ENCODE data around the gene CHD2. TPM values are rescaled to one million over a fixed set of nuclear protein-coding genes. Genes with fewer than 3 reads are reported as not detected.
A peak's percentile ranks its signal among the peaks of the same experiment; 100 is the strongest.

The CHD2 gene
- total RNA-seq, 1 donor from 2014 or later = 92.3 TPM

DNA sequence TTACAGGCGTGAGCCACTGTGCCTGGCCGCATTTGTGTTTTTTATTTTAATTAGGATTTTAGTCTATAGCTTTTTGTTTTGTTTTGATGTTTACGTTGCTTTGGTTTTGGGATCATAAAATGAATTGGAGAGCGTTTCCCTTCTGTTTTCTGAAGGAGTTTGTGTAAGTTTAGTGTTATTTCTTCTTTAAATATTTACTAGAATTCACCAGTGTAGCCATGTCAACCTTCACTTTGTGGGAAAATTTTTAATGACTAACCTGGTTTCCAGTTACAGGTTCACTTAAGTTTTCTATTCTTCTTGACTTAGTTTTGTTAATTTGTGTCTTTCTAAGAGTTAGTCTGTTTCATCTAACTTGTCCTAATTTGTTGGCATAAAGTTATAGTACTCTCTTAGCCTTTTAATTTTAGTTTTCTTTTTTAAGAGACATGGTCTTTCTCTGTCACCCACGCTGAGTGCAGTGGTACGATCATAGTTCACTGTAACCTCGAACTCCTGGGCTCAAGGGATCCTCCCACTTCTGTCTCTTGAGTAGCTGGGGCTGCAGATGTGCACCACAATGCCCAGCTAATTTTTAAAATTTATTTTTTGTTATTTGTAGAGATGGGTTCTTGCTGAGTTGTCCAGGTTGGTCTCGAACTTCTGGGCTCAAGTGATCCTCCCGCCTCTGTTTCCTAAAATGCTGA, 61.0 kb downstream of the CHD2 start:
- peak; percentile 89 for DNase-seq (ENCODE audit: low read depth)

DNA sequence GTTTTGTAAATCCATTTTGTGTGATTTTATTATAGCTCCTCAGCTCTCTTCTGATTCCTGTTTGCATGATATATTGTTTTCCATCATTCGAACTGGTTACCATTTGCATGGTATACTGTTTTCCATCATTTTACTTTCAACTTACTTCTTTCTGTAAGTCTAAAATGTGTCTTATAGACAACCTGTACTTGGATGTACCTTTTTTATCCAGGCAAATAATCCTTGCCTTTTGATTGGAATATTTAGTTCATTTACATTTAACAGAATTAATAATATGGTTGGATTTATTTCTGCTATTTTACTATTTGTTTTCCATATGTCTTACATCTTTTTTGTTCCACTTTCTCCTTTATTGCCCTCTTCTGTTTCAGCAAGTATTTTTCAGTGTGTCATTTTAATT, 62.8 kb downstream of the CHD2 start:
- no peak for DNase-seq (ENCODE audit: low read depth)

DNA sequence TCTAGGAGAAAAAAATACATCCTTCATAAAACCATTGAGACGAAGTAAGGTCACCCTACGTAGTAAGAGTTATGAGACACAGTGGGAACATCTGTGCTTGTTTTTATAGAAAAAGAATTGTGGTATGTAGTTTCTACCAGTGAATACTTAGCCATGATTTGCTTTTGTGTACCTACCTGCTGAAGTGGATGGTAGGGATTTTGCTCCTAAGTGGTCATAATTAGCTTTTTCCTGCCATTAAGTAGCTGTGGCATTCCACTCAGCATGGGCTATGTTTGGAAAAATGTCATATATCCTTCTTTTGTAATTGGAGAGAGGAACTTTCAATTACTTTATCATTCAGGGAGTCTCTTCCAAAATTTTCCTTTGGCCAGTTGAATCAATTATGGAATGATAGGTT, 63.7 kb downstream of the CHD2 start:
- DNase-seq (ENCODE audit: low read depth) = no peak

DNA sequence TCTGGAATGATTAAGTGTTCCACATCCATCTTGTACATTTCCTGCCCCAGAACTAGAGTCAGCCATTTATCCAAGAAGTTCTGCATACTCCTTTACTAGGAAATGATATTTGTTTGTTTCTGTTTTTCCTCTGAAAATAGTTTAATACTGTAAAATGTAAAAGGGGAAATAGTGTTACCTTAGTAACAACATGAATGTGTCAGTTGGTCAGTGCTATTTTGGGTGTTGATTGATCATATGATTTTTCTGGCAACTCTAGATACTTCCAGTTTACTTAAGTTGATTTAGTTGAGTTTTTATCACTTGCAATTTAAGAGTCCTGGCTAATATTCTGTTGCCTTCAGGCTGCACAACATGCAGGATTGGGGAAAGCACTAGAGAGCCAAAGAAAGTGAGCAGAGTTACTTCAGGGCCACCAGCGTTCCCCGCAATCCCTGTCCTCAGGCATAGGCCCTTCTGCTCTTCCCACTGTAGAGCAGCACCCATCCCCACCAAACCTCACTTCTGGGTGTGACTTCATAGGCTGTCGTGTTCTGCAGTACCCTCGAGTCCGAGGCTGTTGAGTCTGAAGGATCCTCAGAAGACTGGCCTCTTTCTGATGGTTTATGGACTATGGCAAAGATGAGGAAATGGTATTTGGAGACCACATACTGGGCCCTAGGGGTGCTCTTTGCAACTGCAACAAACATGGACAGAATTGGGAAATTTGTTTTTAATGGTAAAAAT, 69.0 kb downstream of the CHD2 start:
- peak; percentile 13 for DNase-seq (ENCODE audit: low read depth)

DNA sequence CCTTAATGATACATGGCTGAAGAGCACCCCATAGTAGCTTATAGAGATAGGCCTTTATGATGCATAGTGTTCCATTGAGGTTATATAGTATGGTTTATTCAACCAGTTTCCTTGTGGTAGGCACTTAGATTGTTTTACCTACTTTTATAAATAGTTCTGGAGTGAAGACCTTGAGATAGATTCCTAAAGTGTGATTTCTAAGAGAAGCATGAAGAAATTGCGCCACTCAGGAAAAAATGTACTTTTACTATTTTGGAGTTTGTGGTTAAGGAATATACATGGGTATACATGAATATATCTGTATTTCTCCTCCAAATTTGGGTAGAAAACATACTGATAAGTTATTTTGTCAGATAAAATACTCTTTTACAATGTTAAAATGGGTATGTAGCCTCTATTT, 70.5 kb downstream of the CHD2 start:
- no peak for DNase-seq (ENCODE audit: low read depth)

DNA sequence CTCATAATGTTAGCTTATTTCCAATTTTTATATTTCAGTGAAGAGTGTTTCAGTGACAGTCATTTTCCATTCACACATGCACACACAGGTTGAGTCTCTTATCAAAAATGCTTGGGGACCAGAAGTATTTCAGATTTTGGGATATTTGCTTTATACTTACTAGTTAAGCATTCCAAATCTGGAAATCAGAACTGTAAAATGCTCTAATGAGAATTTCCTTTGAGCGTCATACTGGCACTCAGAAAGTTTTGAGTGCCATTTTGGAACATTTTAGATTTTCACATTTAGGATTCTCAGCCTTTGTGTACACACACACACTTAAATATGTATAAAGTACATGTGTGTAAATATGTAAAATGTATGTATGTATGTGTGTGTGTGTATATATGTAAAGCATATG, 71.0 kb downstream of the CHD2 start:
- DNase-seq (ENCODE audit: low read depth) = no peak

DNA sequence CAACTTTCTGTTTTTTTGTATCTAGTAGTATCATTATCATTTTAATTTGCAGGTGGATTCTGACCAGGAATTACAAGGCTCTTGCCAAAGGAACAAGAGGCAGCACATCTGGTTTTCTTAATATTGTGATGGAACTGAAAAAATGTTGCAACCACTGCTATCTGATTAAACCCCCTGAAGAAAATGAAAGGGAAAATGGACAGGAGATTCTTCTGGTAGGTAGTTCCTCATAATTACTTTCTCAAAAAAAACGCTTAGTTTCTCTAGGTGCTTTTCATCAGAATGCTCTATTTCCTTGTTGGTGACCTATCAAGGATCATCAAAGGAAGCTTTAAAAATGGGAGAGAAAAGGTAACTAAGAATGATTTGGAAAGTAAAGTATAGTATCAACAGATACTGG, 71.6 kb downstream of the CHD2 start:
- no peak for DNase-seq (ENCODE audit: low read depth)

DNA sequence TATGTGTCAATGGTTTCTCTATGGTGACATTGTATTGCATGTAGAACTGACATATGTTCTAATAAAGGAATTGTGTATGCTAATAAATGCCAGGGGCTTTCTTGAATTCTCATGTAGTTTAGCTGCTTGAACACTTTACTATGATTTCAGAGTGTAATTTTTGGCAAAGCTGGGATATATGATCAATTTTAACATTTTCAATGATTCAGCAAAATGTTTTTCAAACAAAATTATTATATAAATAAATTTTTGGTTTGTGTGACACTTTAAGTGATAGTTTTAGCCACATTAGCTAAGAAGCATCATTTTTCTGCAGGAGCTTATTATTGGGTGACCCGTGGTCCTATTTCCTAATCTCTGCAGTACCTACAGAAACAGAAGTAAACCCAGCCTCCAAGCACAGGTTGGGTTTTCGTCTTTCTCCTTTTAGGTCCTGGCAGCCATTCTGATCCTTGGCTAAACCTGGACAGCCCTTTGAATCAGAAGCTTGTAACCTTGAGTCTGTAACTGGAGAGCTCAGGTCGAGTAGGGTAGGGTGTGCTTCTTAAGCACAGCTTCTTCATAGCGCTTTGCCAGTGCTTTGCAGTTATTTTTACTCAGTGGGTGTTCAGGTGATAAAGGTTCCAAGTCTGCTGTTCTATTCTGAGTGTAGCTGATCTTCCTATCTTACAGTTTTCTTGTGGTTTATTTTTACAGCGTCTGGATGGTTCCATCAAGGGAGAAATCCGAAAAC, 74.2 kb downstream of the CHD2 start:
- DNase-seq (ENCODE audit: low read depth) = no peak

DNA sequence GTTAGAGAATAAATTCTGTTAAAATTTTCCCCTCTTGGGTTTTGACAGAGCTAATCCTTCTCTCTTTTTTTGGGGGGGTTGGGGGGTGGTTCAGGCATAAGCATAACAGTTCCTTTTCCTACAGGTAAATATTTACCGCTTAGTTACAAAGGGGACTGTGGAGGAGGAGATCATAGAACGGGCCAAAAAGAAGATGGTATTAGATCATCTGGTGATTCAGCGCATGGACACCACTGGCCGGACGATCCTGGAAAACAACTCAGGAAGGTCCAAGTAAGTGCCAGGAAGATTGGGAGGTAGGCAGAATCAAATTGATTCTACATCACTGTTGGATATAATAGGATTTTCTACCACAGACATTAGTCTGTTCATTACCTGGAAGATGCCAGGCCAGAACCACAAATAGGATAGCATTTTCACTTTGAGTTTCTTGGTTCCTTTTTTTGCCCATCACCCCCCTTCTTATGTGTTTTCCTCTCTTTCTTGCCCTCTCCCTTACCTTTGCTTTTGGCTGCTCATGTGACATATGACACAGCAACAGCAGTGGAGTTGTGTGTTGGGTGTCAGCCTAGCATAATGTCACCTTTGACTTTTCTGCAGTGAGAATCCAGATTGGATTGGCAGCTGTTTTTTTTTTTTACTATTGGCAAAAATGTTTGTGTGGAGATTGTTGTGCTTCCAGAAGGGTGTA, 79.0 kb downstream of the CHD2 start:
- peak; percentile 26 for DNase-seq (ENCODE audit: low read depth)

DNA sequence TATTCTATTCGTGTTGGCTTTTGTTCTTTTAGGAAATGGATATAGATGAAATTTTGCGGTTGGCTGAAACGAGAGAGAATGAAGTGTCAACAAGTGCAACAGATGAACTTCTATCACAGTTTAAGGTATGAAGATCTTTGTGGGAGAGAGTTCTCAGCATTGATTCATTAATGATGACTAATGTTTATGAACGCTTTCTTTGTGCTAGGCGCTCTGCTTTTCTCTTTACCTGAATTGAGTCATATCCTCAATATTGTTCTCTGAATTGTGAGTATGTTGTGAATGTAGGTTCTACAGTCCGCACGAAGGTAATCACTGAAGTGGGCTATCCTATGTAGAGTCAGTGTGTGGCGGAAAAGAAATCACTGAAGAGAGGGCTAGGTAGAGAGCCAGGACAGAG, 81.2 kb downstream of the CHD2 start:
- peak; percentile 80 for DNase-seq (ENCODE audit: low read depth)

DNA sequence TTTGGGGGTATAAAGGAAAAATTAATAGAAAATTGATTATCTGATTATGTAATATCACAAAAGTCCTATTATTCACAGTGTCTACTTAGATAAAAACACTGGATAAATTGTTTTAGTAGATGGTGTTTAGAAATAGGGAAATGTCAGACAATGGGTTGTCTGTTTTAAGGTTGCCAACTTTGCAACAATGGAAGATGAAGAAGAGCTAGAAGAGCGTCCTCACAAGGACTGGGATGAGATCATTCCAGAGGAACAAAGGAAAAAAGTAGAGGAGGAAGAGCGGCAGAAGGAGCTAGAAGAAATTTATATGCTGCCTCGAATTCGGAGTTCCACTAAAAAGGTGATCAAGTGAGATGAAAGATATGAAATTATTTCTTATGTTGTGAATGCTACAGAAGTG, 84.0 kb downstream of the CHD2 start:
- no peak for DNase-seq (ENCODE audit: low read depth)

DNA sequence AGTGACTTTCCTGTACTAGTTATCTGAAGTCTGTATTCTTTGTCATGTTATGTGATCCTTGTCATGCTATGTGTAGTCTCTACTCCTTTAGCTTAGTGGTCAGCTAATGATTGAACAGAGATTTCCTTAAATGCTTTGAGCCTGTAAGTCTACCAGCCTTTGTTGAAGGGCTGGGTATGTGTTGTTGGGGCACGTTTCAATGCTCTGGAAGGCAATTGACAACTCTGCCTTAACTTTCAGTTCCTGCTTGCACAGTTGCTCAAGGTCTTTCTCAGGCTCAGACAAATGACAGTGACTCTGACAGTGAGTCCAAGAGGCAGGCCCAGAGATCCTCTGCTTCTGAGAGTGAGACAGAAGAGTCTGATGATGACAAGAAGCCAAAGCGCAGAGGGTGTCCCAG, 89.3 kb downstream of the CHD2 start:
- DNase-seq (ENCODE audit: low read depth) = peak; percentile 11

DNA sequence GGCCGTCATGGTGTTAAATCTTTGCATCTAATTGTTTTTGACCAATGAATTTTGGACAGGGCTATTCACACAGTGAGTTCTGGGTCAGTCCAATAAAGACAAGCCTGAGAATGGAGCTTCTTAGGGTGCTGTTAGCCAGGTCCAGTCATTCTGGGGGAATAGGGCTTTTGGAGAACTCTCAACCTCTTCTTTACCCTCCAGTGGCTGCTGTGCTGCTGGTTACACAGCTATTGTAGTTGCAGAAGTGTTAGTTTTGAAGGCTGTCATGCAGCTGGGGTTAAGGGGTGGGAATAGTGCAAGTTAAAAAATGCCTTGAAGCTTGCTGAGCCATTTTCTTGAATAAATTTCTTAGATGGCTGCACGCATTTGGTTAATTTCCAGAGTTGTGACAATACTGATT, 89.9 kb downstream of the CHD2 start:
- peak; percentile 47 for DNase-seq (ENCODE audit: low read depth)

DNA sequence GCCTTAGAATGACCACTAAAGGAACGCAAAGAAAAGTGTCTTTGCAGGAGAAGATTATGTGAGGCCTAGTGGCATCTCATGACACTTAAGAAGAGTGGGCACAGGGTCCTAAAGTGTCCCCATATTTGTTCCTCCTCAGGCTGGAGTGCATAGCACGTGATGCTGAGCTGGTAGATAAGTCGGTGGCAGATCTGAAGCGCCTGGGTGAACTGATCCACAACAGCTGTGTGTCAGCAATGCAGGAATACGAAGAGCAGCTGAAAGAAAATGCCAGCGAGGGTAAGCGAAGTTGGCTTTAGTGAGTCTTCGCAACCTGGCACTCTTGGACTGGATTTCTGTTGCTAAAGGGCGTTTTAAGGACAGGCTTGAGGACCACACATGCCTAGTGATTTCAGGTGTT, 92.6 kb downstream of the CHD2 start:
- DNase-seq (ENCODE audit: low read depth) = no peak

DNA sequence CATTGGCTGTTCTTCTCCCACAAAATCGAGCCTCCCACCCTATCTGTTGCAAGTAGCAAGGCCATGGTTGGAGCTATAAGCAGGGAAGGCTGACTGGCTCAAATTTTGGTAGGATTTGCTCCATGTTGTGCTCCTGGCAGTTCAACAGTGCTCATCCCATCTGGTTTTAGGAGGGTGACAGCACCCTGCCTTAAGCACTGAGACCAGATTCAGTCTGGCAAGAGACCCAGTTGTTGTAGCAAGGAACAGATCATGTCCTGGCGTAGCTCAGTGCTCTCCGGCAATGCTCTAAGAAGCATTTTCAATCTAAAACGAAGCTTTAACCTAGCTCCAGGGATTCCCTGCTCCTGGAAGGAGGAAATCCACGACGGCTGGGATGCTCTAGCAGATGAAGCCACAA, 97.7 kb downstream of the CHD2 start:
- no peak for DNase-seq (ENCODE audit: low read depth)

DNA sequence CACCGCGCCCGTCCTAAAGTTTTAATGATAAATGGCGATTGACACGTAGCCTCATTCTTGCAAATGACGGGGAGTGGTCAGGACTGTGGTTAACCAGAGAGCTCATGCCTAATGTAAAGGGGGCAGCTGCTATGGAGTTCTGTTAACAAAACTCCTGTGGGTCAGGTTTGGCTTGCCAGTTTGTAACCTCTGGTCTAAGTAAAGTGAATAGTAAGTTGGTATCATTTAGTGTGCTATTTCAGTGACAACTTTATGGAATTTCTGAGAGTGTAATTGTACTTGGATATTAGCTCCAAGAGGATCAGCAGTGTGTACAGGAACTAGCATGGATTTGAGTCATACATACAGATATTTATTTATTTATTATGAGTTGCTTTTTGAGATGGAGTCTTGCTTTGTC, 101.0 kb downstream of the CHD2 start:
- DNase-seq (ENCODE audit: low read depth) = no peak

DNA sequence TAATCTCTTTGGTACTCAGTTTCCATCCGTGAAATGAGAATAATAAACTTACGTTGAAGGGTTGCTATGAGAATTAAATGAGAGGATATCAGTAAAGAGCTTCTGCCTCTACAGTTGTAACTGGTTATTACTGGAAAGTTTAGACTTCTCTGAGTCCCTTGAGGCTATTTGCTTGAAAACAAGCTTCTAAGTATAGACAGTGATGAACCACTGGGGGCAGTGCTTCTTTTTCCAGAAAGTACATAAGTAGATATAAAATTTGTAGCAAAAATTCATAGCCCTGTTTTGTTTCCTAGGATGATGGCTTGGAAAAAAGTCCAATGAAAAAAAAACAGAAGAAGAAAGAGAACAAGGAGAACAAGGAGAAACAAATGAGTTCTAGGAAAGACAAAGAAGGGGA, 101.8 kb downstream of the CHD2 start:
- peak; percentile 11 for DNase-seq (ENCODE audit: low read depth)

DNA sequence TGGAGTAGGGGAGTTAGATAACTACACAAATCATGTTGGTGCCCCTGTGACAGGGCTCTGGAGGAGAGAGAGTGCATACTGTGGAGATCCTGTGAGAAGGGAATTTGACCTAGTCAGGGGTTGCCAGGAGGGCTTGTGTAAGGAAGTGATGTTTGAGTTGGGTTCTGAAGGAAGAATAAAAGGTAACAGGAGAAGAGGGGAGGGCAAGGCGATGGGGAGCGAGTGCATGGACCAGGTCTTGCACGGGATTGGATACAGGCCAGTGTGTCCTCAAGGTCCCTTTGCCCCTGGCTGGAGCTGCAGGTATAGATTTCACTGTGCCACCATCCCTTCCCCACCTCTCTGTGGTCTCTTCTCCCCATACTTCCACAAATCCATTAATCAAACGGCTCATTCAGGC, 105.0 kb downstream of the CHD2 start:
- no peak for DNase-seq (ENCODE audit: low read depth)

DNA sequence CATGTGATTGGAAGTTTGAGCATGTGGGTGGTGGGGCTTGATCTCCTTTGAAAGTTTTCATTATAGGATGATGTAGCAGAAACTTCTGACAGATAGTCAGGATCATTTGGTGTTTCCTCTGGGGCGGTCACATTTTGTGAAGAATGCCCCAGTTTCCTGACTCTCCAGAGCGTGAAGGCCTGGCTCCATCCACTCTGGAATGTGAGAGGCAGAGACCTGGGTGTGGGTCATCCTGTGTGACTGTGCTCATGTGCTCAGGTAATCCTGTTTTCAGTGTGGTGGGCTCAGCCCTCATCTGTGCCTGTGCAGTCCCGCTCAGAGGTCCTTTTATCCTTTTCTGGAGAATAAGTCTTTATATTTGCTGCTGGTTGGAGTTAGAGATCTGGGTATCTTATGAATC, 107.9 kb downstream of the CHD2 start:
- DNase-seq (ENCODE audit: low read depth) = no peak

DNA sequence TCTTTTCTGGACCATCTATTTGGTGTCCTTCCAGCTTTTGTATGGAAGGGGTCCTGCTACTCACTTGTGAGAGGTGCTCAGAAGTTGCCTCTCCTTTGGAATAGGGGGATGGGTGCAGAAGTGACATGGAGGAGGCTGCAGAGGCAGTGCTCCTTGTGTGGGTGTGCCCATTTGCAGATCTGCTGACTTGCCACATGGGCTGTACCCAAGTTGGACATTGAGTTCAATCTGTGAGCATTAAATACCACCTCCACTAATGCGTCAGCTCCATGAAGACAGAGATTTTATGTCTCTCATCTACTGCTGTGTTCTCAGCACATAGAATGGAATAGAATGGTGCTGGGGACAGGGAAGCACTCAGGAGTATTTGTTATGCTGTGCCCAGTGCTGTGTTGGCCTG, 112.7 kb downstream of the CHD2 start:
- DNase-seq (ENCODE audit: low read depth) = no peak

DNA sequence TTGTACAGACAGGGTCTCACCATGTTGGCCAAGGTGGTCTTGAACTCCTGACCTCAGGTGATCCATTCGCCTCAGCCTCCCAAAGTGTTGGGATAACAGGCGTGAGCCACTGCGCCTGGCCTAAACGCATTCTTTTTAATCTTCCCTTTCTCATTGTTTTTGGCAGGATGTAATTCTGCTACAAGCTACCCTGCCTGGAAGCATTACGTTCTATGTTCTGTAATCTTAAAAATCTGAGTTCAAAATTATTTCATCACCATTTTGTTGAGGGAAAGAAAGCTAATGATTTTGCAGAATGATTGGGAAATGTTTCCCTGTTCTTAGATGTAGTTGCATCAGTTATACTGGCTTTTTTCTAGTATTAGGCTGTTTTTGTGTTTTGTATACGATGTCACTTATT, 117.4 kb downstream of the CHD2 start:
- no peak for DNase-seq (ENCODE audit: low read depth)

DNA sequence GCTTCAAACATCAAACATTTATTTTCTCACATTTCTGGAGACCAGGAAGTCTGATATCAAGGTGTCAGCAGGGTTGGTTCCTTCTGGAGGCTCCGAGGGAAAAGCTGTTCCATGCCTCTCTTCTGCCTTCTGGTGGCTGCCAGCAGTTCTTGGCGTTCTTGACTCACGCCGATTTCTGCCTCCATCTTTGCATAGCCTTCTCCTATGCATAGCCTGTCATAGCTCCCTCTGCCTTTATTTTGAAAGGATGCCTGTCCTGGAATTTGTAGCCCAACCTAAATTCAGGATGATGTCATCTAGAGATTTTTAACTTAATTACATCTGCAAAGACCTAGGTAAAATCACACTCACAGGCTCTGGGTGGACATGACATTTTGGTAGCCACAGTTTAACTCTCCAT, 118.5 kb downstream of the CHD2 start:
- DNase-seq (ENCODE audit: low read depth) = no peak

DNA sequence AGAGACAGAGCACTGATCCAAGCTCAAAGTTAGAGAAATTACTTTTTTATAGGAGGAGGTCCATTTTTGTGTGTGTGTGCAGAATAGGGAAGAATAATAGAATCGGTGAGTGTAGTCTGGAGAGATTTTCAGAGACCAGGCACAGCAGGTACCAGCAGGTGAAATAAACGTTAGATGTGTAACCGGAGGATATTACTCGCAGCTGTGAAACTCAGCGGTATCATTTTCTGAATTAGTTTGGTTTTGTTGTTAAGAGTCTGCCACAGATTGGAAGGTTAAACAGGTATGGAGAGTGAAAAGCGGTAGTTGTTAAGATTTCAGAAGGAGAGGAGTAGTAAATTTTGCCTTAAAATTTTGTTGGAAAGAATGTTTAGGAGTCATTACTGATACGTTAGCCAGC, 119.0 kb downstream of the CHD2 start:
- DNase-seq (ENCODE audit: low read depth) = no peak
